Activated CD4-positive, alpha-beta T cell treated with anti-CD3 and anti-CD28 coated beads, Interleukin-2, Interleukin-6, amounts not matched to agents 100 ng/mL and 50 ng/mL, durations not matched to agents 16 hours and 8 hours (primary cell): ENCODE measurements around the gene NOS1.
"Not testable (repeated sequence)": the region's sequence is repeated elsewhere in the genome, so short reads cannot be mapped to it uniquely, and the experiment has no call there.

Source experiments
- DNase-seq: peaks from one replicate; pipeline ENCODE4 v3.0.0-alpha.2; 2020

Gene NOS1

GRCh38 chr12:117202556-117202955 is 158.9 kb downstream of the NOS1 start:
- no peak for DNase-seq

DNA sequence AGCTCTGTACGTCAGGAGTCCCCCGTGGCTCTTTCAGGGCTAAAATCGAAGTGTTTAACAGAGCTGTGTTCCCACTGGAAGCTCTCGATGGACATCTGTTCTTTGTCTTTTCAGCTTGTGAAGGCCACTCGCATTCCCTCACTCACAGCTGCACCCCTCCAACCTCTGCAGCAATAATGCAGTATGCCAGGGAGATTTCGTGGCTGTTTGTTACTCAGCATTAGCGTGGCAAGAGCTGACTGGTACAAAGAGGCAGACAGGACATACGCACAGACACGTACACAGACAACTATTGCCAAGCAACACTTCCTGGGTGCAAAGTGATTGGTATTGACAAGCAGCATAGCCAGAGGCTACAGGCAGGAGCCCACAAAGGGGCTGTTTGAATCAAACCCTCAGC is 159.4 kb downstream of the NOS1 start:
- DNase-seq: no peak

- not testable (repeated sequence) for DNase-seq
These were observed 161.3 kb downstream of the NOS1 start for GRCh38 chr12:117199956-117200744.

- DNase-seq: not testable (repeated sequence)
These were observed 165.1 kb downstream of the NOS1 start for GRCh38 chr12:117196334-117196733.

GRCh38 chr12:117195027-117195426 is 166.4 kb downstream of the NOS1 start:
- DNase-seq: not testable (repeated sequence)

- no peak for DNase-seq
These were observed 167.5 kb downstream of the NOS1 start for GRCh38 chr12:117193903-117194302.

DNA sequence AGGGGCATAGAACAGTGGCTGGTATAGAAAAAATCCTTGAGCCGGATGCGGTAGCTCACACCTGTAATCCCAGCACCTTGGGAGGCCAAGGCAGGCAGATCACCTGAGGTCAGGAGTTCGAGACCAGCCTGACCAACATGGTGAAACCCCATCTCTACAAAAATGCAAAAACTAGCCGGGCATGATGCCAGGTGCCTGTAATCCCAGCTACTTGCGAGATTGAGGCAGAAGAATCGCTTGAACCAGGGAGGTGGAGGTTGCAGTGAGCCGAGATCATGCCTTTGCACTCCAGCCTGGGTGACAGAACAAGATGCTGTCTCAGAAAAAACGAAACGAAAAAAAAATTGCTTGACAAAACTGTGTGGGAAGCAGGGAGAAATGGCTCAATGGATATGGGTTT is 168.8 kb downstream of the NOS1 start:
- not testable (repeated sequence) for DNase-seq

DNA sequence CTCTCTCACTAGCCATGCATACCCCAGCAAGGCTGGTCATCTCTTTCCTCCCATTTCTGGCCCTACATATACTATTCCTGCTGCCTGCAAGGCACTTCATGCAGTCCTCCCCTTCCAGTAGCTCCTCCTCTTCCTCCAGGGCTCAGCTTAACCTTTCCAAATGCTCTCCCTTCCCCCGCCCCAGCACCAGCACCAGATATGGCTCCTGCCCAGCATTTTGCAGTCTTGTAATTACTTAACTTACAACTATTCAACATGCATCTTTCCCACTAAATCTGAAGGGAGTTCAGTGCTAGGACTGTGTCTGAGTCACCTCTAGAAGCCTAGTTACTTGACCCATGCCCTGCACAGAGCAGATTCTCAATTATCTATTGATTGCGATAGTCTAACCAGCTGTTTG is 169.4 kb downstream of the NOS1 start:
- DNase-seq: no peak

DNA sequence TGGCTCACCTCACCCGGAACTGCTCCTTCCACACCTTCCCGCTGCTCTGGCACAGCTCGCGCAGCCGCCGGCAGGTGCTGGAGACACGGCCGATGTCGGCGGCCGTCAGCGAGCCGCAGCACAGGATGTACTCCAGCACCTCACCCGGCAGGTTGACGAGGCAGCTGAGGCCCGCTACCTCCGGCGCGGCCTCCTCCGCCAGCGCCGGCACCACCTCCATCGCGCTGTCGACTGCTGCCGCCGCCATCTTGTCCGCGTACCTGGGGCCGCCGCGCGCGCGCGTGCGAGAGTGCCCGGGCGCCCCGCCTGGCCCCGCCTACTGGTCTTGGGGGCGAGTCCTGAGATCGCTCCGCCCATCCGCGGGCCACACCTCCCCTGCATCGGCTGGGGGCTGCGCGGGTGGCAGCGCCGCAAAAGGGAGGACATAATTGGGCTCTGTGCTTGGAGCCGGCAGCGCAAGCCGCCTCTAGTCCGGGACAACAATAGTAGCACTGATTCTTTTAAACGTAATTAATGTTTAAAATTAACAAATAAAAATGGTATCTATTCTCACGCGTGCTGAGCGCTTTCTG is 171.1 kb downstream of the NOS1 start, which contains the start of gene FBXO21:
Gene FBXO21 (minus strand): TSS at position 261 of the 572 bp plus-strand sequence. CDS start 14 bp downstream, at position 247.
- DNase-seq: peak; percentile 95

DNA sequence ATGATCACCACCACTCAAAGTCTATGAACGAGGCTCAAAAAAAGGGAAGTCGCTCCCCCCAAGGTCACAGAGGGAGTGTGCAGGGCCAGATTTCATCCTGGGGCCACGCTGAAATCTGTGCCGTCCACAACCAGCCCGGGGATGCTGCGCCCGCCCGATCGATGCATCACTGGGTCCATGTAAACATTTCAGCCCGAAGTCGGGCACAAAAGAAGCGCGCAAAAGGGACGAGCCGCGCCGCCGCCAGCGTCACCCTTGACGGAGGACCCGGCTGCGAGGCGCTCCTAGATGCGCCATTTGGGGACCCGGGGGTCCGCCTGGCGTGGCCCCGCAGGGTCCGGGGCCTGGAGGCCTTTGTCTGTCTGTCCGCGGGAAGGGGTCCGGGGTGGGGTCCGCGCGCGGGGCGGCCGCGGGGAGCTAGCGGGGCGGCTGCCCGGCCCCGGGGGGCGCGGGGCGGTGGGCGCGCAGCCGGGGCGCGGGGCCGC is 171.7 kb downstream of the NOS1 start:
- DNase-seq: peak; percentile 36

- DNase-seq: no peak
These were observed 172.3 kb downstream of the NOS1 start for GRCh38 chr12:117188961-117189724.

DNA sequence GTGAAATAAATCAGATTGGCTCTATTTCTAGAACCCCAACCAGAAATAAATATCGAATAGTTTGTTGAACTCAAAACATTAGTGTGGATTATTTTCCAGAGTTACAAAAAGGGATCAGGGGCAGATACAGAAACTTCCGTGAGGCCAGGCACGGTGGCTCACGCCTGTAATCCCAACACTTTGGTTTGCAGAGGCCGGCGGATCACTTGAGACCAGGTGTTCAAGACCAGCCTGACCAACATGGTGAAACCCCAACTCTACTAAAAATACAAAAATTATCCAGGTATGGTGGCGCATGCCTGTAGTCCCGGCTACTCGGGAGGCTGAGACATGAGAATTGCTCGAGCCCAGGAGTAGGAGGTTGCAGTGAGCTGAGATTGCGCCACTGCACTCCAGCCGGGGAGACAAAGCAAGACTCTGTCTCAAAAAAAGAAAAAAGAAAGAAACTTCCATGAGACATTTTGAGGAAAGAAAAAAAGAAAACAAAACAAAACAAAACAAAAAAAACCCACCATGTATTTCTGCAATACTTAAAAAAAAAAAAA is 173.2 kb downstream of the NOS1 start:
- no peak for DNase-seq

- no peak for DNase-seq
These were observed 174.0 kb downstream of the NOS1 start for GRCh38 chr12:117187421-117187820.

- DNase-seq: no peak
These were observed 178.6 kb downstream of the NOS1 start for GRCh38 chr12:117182866-117183265.

GRCh38 chr12:117181468-117181843 is 180.0 kb downstream of the NOS1 start:
- not testable (repeated sequence) for DNase-seq

DNA sequence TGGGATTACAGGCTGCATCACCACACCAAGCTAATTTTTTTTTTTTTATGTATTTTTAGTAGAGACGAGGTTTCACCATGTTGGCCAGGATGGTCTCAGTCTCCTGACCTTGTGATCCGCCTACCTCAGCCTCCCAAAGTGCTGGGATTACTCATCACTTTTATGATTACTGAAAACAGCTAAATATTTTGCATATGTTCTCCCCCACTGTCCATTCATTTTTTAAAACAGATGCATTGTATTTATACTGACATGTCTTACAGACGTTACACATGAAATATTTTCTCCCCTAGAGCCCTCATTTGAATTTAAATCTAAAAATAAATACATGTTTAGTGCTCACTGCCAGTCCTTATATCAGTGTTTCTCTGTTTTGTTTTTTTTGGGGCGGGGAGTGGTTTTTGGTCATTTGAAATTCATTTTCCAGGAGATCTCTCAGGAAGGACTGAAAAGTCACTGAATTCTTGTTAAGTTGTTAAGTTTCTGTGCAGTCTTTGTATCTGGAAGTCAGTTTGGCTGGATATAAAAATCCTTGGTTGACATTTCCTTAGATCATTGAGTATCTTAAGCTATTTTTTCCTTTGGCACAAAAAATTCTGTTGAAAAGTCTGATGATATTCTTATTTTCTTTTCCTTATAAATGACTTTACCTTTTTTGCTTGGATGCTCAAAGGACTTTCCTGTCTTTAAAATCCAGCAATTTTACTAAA is 180.5 kb downstream of the NOS1 start:
- no peak for DNase-seq

- no peak for DNase-seq
These were observed 182.7 kb downstream of the NOS1 start for GRCh38 chr12:117178745-117179144.

- DNase-seq: no peak
These were observed 183.1 kb downstream of the NOS1 start for GRCh38 chr12:117178301-117178700.

- DNase-seq: no peak
These were observed 189.3 kb downstream of the NOS1 start for GRCh38 chr12:117172168-117172567.

DNA sequence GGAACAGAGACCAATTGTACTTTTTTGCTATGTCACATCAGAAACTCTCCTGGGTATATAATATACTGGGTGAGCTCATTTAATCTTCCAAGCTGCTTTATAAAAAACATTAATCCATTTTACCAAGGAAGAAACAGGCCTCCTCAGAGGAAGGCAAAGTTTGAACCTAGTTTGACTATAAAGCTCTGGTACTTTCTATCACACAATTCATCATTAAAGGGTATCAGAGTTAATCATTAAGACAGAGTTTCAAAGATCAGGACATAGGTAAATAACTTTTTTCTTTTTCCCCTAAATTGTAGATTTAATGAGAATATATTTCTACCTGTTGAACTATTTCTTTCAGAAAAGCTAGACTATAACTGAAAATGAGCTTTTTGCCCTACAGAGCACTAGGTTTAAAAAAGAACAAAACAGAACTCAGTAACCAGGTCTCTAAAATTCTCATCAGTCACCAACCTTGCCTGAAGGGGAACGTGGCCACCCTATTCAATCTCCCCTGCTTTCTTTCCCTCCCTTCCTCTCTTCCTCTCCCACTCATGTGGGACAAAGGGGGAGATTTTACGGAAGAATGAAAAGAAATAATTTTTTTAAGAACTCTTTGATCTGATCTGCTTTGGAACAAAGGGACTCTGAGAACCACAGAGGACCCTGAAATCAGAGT is 189.8 kb downstream of the NOS1 start:
- DNase-seq: no peak

- no peak for DNase-seq
These were observed 191.9 kb downstream of the NOS1 start for GRCh38 chr12:117169548-117169947.

DNA sequence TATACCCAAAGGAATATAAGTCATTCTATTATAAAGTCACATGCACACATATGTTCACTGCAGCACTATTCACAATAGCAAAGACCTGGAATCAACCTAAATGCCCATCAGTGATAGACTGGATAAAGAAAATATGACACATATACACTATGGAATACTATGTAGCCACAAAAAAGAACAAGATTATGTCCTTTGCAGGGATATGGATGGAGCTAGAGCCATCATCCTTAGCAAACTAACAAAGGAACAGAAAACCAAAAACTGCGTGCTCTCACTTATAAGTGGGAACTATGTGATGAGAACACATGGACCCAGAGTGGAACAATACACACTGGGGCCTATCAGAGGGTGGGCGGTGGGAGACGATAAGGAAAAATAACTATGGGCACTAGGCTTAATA is 192.4 kb downstream of the NOS1 start:
- no peak for DNase-seq
